SW480 (cell line): Measurements from ENCODE around the gene KIDINS220.
"Not testable (repeated sequence)": the region's sequence is repeated elsewhere in the genome, so short reads cannot be mapped to it uniquely, and the experiment has no call there.

Experiments
- DNase-seq: peaks from one replicate; pipeline ENCODE4 v3.0.0-alpha.2; 2016; ENCODE audit warnings: low spot score

The KIDINS220 gene

GRCh38 chr2:8754106-8754776, 83.2 kb downstream of the KIDINS220 start:
- no peak for DNase-seq

DNA sequence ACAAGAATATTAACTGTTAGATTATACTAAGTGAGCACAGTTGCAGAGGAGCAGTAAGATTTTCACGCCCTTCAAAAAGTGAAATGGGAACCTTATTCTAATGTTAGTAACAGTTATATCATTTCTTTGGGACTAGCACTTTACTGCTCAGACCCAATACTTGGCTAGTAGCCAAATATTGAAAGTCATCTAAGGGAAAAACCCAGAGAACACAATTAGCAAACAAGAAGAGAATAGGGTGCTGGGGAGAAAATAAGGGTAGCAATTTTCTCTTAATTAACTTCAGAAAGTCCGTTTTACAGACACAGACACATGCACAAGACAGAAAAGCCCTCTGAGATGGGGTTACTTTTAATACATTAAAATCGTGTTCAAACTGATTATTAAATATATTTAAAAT, 83.8 kb downstream of the KIDINS220 start:
- no peak for DNase-seq

GRCh38 chr2:8752385-8752784, 85.0 kb downstream of the KIDINS220 start:
- no peak for DNase-seq

- no peak for DNase-seq
Observed at GRCh38 chr2:8750221-8750620, 87.2 kb downstream of the KIDINS220 start.

DNA sequence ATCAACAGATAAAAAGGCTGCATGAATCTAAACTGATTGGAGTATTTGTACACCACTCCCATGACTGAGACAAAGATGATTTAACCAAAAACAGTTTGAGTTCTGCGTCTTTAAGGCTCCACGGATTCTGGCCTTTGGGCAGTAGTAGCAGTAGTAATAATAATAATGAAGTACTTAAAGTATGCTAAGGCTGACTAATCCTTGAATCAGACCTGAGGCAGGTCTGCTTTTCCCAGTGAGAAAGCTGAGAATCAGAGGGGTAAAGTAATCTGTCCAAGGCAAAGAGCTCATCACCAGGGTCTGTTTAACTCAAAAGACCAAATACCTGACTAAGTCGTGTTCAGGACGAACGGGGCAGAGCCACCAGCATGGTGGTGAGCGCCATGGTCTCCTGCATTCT, 94.2 kb downstream of the KIDINS220 start:
- no peak for DNase-seq

GRCh38 chr2:8740136-8740535, 97.3 kb downstream of the KIDINS220 start:
- no peak for DNase-seq

- DNase-seq: no peak
Observed at GRCh38 chr2:8737571-8738175, 99.7 kb downstream of the KIDINS220 start.

GRCh38 chr2:8732601-8733000, 104.8 kb downstream of the KIDINS220 start:
- DNase-seq: no peak

- no peak for DNase-seq
Observed at GRCh38 chr2:8729939-8730338, 107.5 kb downstream of the KIDINS220 start.

GRCh38 chr2:8729101-8729500, 108.3 kb downstream of the KIDINS220 start:
- not testable (repeated sequence) for DNase-seq

GRCh38 chr2:8728305-8729015, 109.0 kb downstream of the KIDINS220 start:
- DNase-seq: no peak

GRCh38 chr2:8725838-8726237, 111.6 kb downstream of the KIDINS220 start:
- DNase-seq: no peak

- DNase-seq: no peak
Observed at GRCh38 chr2:8722986-8723385, 114.4 kb downstream of the KIDINS220 start.

- DNase-seq: no peak
Observed at GRCh38 chr2:8721410-8721809, 116.0 kb downstream of the KIDINS220 start.

DNA sequence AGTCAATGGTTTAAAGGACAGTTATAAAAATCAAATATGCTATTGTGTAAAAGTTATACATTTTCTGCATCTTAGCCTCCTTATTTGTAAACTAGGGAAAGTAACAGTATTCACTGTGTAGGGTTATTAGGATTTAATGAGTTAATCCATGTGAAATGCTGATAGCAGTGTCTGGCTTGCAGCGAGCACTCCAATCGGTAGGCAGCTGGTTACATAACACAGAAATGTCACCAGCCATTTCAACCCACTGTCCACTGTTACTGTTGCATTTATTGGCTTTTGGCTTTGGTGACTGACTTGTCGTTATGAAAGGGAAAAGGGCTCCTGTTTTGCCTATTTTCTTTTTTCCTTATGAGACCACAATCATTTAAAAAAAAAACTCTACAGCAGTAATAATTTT, 116.7 kb downstream of the KIDINS220 start:
- no peak for DNase-seq

GRCh38 chr2:8719528-8719927, 117.9 kb downstream of the KIDINS220 start:
- DNase-seq: no peak

GRCh38 chr2:8714971-8715370, 122.4 kb downstream of the KIDINS220 start:
- no peak for DNase-seq

DNA sequence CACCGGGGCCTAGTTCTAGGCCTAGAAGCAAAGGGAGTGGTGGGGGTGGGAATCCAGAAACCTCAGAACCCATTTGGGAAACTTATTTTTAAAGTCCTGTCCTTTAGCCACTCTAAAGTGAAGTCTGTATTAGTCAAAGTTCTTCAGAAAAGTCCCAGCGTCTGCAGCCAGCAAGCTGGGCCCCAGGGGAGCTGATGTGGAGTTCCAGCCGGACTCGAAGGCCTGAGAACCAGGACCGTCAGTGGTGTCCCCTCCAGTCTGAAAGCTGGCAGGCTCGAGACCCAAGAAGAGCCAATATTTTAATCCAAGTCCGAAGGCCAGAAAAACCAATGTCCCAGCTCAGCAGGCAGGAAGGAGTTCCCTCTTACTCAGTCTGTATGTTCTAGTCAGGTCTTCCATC, 123.1 kb downstream of the KIDINS220 start:
- DNase-seq: no peak

DNA sequence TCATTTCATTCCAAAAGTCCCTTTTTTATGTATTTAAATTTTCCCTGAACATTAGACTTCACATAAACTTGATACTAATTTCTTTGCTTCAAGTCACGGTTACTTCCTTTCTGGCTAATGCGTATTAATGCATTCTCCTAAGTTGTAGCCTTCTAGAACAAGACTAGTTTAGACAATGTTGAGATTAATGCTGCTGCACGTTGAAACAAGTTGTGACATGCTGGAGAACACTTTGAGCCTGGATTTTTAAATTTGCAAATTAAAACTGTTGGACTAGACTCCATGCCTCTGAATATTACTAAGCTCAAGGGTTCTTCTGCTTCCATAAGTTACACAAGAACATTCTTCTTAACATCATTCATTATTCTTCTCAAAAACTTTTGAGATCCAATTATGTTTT, 126.5 kb downstream of the KIDINS220 start:
- no peak for DNase-seq

GRCh38 chr2:8709611-8710010, 127.8 kb downstream of the KIDINS220 start:
- no peak for DNase-seq

- no peak for DNase-seq
Observed at GRCh38 chr2:8704906-8705305, 132.5 kb downstream of the KIDINS220 start.

GRCh38 chr2:8701681-8702379, 135.6 kb downstream of the KIDINS220 start:
- DNase-seq: no peak

DNA sequence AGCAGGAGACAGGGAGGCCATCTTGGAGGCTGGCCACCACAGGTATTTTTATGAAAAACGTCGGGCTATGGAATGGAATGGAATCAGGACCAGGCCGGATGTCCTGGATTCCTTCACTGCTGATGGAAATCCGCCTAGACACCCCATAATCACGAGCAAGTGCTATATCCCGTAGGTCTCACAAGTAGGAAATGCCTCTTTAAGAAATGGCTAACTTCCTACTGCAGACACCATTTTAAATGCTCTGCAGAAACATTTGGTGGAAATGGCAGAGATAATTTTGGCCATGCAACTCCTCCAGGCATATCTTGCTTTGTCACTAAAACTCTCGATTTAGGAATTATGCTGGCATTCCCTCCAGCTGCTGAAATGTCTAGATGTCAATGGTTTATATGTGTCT, 137.6 kb downstream of the KIDINS220 start:
- DNase-seq: no peak
